SIG-M5 treated with dmso at 0.1 percent for 504 hours (cell line): Measurements from ENCODE around the gene DSEL.

ENCODE experiments used
- DNase-seq: peaks from one replicate; lab custom pipeline; 2025; ENCODE audit not compliant: unreplicated experiment; lab: John Stamatoyannopoulos, UW

The DSEL gene

GRCh38 chr18:67516539-67517443 is at the start of gene DSEL:
Gene DSEL (minus strand): TSS chr18:67516720. CDS start chr18:67514608, 2,112 bp downstream.
- peak; percentile 74 for DNase-seq

- no peak for DNase-seq
These were observed 36.9 kb upstream of the DSEL start for GRCh38 chr18:67553437-67553836.

GRCh38 chr18:67550872-67551520 is 34.5 kb upstream of the DSEL start:
- DNase-seq, result no peak

GRCh38 chr18:67549946-67550345 is 33.4 kb upstream of the DSEL start:
- no peak for DNase-seq

- DNase-seq, result no peak
These were observed 29.2 kb upstream of the DSEL start for GRCh38 chr18:67545681-67546080.

- no peak for DNase-seq
These were observed 24.0 kb upstream of the DSEL start for GRCh38 chr18:67540559-67540958.

- no peak for DNase-seq
These were observed 15.4 kb upstream of the DSEL start for GRCh38 chr18:67531929-67532328.

- DNase-seq, result no peak
These were observed 9.0 kb upstream of the DSEL start for GRCh38 chr18:67525328-67526099.

GRCh38 chr18:67520351-67520921 is 3.9 kb upstream of the DSEL start:
- DNase-seq, result no peak

- no peak for DNase-seq
These were observed 3.1 kb upstream of the DSEL start for GRCh38 chr18:67519592-67519991.

GRCh38 chr18:67518566-67518965 is 2.0 kb upstream of the DSEL start:
- DNase-seq, result no peak

- DNase-seq, result no peak
These were observed 885 bp upstream of the DSEL start for GRCh38 chr18:67517444-67517765.

- peak; percentile 16 for DNase-seq
These were observed 480 bp downstream of the DSEL start for GRCh38 chr18:67515942-67516538.

GRCh38 chr18:67514901-67515540 is 1.5 kb downstream of the DSEL start:
- DNase-seq, result no peak

- no peak for DNase-seq
These were observed 2.1 kb downstream of the DSEL start for GRCh38 chr18:67514465-67514864.

GRCh38 chr18:67513280-67513679 is 3.2 kb downstream of the DSEL start:
- no peak for DNase-seq

- DNase-seq, result no peak
These were observed 4.7 kb downstream of the DSEL start for GRCh38 chr18:67511840-67512239.

- no peak for DNase-seq
These were observed 5.7 kb downstream of the DSEL start for GRCh38 chr18:67510831-67511230.

GRCh38 chr18:67509741-67510391 is 6.7 kb downstream of the DSEL start:
- no peak for DNase-seq

- DNase-seq, result no peak
These were observed 8.4 kb downstream of the DSEL start for GRCh38 chr18:67508146-67508545.
